Astrocyte (in vitro differentiated cells and primary cell): ENCODE results near the gene RIT2.

Source experiments
- EZH2 ChIP-seq: IDR thresholded peaks from 2 replicates; pipeline ENCODE4 v1.6.1; 2012; ENCODE audit warnings: mild to moderate bottlenecking, low read length, inconsistent platforms; ENCODE audit not compliant: insufficient read depth
- TF ChIP-seq, protein P1 (sequence below): IDR thresholded peaks from 2 replicates; pipeline ENCODE4 v1.5.1; 2011; ENCODE audit warnings: low read depth, mild to moderate bottlenecking, inconsistent platforms, low read length, moderate library complexity; ENCODE audit not compliant: insufficient read depth

DNA sequence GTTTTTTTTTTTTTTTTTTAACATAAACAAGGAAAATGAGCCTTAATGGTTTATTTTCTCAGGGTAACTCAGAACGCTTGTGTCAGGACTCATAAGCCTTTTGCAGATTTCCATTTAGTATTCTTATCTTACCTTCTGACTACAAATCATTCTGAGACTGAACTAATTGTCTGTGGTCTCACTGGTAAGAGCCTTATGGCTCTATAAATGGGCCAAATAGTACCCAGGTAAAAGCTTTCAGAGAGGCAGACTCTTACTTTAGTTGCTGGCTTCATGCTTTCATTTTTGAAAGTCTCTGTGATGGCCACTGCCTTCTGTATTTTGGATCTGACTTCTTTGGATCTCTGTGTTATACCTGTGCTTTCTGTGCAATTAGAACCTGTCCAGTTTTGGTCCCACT lies 403.4 kb downstream of the RIT2 start:
- TF ChIP-seq, protein P1, sequence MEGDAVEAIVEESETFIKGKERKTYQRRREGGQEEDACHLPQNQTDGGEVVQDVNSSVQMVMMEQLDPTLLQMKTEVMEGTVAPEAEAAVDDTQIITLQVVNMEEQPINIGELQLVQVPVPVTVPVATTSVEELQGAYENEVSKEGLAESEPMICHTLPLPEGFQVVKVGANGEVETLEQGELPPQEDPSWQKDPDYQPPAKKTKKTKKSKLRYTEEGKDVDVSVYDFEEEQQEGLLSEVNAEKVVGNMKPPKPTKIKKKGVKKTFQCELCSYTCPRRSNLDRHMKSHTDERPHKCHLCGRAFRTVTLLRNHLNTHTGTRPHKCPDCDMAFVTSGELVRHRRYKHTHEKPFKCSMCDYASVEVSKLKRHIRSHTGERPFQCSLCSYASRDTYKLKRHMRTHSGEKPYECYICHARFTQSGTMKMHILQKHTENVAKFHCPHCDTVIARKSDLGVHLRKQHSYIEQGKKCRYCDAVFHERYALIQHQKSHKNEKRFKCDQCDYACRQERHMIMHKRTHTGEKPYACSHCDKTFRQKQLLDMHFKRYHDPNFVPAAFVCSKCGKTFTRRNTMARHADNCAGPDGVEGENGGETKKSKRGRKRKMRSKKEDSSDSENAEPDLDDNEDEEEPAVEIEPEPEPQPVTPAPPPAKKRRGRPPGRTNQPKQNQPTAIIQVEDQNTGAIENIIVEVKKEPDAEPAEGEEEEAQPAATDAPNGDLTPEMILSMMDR: no peak
- no peak for TF ChIP-seq EZH2
